Measurements from ENCODE around the gene KLK13. TPM values are rescaled to one million over a fixed set of nuclear protein-coding genes. Genes with fewer than 3 reads are reported as not detected.

Gene KLK13
- polyA plus RNA-seq, 1 donor (not counting 4 experiments of a cell fraction or from before 2014, with no cell fraction given), result 2.0 TPM

DNA sequence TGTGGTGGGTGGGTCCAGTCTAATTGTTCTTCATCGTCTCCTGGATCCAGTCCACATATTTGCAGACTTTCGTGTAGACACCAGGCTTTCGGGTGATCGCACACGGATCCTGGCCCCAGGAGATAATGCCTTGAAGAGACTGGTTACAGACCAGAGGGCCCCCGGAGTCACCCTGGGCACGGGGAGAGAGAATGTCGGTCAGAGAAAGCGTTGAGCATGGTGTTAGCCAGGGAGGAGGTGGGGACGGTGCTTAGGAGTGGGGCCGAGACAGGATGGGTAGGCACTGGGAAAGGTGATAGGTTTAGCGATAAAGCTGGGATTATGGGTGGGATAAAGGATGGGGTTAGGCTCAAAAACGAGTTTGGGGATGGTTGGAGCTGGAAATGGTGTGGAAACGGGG lies 42.4 kb downstream of the KLK13 start:
- Histone ChIP-seq H3K79me2 (ENCODE audit: control insufficient read depth, insufficient read depth, low read length) (no peaks in the 10 kb centered on the region), H3K9me3 (ENCODE audit: control insufficient read depth, low read depth, low read length) (no peaks in the 10 kb centered on the region), H3K27ac (ENCODE audit: control insufficient read depth, insufficient read depth, low read length) (no peak overlapping the region), H3K4me2 (ENCODE audit: control insufficient read depth, extremely low read depth, insufficient read depth, low read depth, low read length) (no peak overlapping the region), H3K36me3 (ENCODE audit: control insufficient read depth in 2 of 2, extremely low read depth in 1 of 2, insufficient read depth in 2 of 2, low read length in 2 of 2) (peaks cover 0 to 5% of the 10 kb centered on the region in 2 experiments), H3K9ac (ENCODE audit: control insufficient read depth, extremely low read depth, insufficient read depth, low read length) (no peak overlapping the region), H3K27me3 (ENCODE audit: control insufficient read depth, extremely low read depth, insufficient read depth, low read length) (peaks cover 11% of the 10 kb centered on the region), H3K9me1 (ENCODE audit: control insufficient read depth, extremely low read depth, insufficient read depth, low read length) (no peaks in the 10 kb centered on the region), H4K20me1 (ENCODE audit: control insufficient read depth, extremely low read depth, insufficient read depth, low read length) (no peaks in the 10 kb centered on the region), H3K4me1 (ENCODE audit: control insufficient read depth, extremely low read depth, insufficient read depth, low read length) (peaks cover 30% of the 10 kb centered on the region), H3K4me3 (ENCODE audit: control insufficient read depth in 2 of 3, extremely low read depth in 1 of 3, insufficient read depth in 2 of 3, low read depth in 1 of 3, low read length in 3 of 3) (no peak overlapping the region), H2AFZ (ENCODE audit: control insufficient read depth, low read length) (no peak overlapping the region)
- TF ChIP-seq CTCF (optimal IDR thresholded peaks at IDR 0.05 in 1 of 3, IDR thresholded peaks at IDR 0.05 in 1 of 3, conservative IDR thresholded peaks at IDR 0.05 in 1 of 3; ENCODE audit: extremely low read depth in 1 of 3, insufficient read depth in 2 of 3, low read length in 3 of 3) (no peak), EZH2 (IDR thresholded peaks at IDR 0.05; ENCODE audit: low read length) (no peak)
- FAIRE-seq (no peak), DNase-seq (ENCODE audit: low read depth, low spot score) (no peak)
- dilution Hi-C loops (cut with MboI; ENCODE audit: extremely low pct_ligation_motif_present, low sequenced_read_pairs), result no loop called here

DNA sequence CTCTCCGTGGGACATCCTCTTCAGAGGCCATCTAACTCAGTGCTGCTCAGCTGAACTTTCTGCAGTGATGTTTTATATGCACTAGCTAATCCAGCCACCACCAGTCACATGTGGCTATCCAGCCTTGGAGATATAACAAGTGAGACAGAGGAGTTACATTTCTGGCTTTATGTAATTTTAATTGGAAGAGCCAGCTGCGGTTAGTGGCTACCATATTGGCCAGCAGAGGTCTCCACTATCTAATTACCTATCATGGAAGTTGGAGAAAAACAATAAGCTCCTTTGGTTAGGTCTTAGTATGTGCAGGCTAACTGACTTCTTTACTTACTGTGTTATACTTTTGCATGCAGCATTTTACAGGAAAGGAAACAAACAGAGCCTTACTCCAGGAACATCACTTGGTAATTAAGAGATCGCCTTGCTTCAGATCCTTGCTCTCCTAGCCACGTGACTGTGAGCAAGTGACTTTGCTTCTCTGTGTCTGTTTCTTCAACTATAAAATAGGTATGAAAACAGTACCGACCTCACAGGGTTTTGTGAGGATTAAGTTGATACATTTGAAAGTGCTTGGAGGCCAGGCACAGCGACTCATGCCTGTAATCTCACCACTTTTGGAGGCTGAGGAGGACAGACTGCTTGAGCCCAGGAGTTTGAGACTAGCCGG lies 43.8 kb downstream of the KLK13 start:
- H3K27me3 ChIP-seq (ENCODE audit: control insufficient read depth, extremely low read depth, insufficient read depth, low read length), result peaks cover 10% of the 10 kb centered on the region
- no peaks in the 10 kb centered on the region for H3K79me2 ChIP-seq (ENCODE audit: control insufficient read depth, insufficient read depth, low read length)
- H3K4me2 ChIP-seq (ENCODE audit: control insufficient read depth, extremely low read depth, insufficient read depth, low read depth, low read length), result no peak overlapping the region
- no peak overlapping the region for H3K27ac ChIP-seq (ENCODE audit: control insufficient read depth, insufficient read depth, low read length)
- TF ChIP-seq CTCF (optimal IDR thresholded peaks at IDR 0.05 in 1 of 3, IDR thresholded peaks at IDR 0.05 in 1 of 3, conservative IDR thresholded peaks at IDR 0.05 in 1 of 3; ENCODE audit: extremely low read depth in 1 of 3, insufficient read depth in 2 of 3, low read length in 3 of 3), result peak; percentile 45 to 78 (median 65)
- TF ChIP-seq EZH2 (IDR thresholded peaks at IDR 0.05; ENCODE audit: low read length), result no peak
- H3K4me1 ChIP-seq (ENCODE audit: control insufficient read depth, extremely low read depth, insufficient read depth, low read length), result peaks cover 19% of the 10 kb centered on the region
- H3K9me1 ChIP-seq (ENCODE audit: control insufficient read depth, extremely low read depth, insufficient read depth, low read length), result no peaks in the 10 kb centered on the region
- peak; percentile 78 for FAIRE-seq
- no peak overlapping the region for H3K9ac ChIP-seq (ENCODE audit: control insufficient read depth, extremely low read depth, insufficient read depth, low read length)
- H4K20me1 ChIP-seq (ENCODE audit: control insufficient read depth, extremely low read depth, insufficient read depth, low read length), result no peaks in the 10 kb centered on the region
- no peaks in the 10 kb centered on the region for H3K9me3 ChIP-seq (ENCODE audit: control insufficient read depth, low read depth, low read length)
- no peak overlapping the region for H2AFZ ChIP-seq (ENCODE audit: control insufficient read depth, low read length)
- peaks cover 0 to 6% of the 10 kb centered on the region in 2 experiments for H3K36me3 ChIP-seq (ENCODE audit: control insufficient read depth in 2 of 2, extremely low read depth in 1 of 2, insufficient read depth in 2 of 2, low read length in 2 of 2)
- no peak overlapping the region for H3K4me3 ChIP-seq (ENCODE audit: control insufficient read depth in 2 of 3, extremely low read depth in 1 of 3, insufficient read depth in 2 of 3, low read depth in 1 of 3, low read length in 3 of 3)
- dilution Hi-C loops (cut with MboI; ENCODE audit: extremely low pct_ligation_motif_present, low sequenced_read_pairs), result no loop called here
- no peak for DNase-seq (ENCODE audit: low read depth, low spot score)

All from keratinocyte (primary cell).